ENCODE results near the gene SMG6. TPM values are rescaled to one million over a fixed set of nuclear protein-coding genes. Genes with fewer than 3 reads are reported as not detected.

SMG6 gene
- total and polyA plus RNA-seq, 2 donors (not counting 3 experiments of a cell fraction or from before 2014, with no cell fraction given): 40.1 to 42.2 TPM

DNA sequence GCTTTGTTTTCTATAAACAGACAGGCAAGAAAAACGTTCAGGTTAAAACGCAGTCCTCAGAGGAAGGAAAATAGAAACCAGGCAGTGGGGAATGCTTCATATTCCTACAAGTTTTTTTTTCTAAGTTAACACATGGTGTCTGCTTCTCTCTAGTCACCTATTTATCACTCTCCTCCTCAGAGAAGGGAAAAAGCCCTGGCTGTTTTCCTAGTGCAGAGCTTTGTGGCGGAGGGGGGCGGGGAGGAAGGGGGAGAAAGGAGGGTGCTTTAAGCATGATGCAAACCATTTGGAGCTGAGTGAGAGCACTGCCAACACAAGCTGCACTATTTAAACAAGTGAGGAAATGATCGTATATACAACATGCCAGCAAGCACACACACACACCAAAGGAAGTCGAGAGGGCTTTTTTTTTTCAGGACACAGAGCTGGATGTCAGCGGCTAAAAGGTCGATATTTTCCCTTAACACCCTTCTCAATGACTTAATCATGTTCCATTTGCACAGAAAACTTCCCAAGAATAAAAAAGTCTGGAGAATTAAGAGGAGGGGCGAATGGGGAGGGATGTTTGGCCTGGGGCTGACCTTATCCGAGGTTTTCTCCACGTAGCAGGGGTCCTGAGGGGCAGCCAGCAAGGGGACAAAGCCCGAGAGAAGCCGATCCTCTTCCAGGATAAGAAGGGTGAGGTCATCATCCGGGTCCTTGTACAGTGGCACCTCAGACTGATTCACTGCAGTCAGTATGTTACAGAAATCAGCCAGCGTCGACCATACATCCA is 131.3 kb downstream of the SMG6 start:
- DNase-seq (ENCODE audit: low read depth, low spot score) (peak; percentile 98), FAIRE-seq (peak; percentile 96)
- Histone ChIP-seq H3K4me2 (ENCODE audit: insufficient read depth, low read length) (peak overlapping the region; percentile 71), H3K4me1 (ENCODE audit: control insufficient read depth, extremely low read depth, insufficient read depth, low read length) (peaks cover 59% of the 10 kb centered on the region), H2AFZ (ENCODE audit: low read depth, low read length) (peak overlapping the region; percentile 5), H3K79me2 (ENCODE audit: control insufficient read depth, insufficient read depth, low read length) (no peaks in the 10 kb centered on the region), H3K27me3 (ENCODE audit: control insufficient read depth in 2 of 2, insufficient read depth in 2 of 2, low read length in 2 of 2) (no peaks in the 10 kb centered on the region), H3K27ac (ENCODE audit: insufficient read depth, low read depth, low read length) (peak overlapping the region; percentile 94), H3K4me3 (replicated peaks in 1 of 3; ENCODE audit: insufficient read depth in 1 of 3, low read depth in 1 of 3, low read length in 3 of 3) (peak overlapping the region in 1 of 3 experiments; percentile 40), H3K9me3 (replicated peaks; ENCODE audit: control insufficient read depth, insufficient read depth, low read length) (no peaks in the 10 kb centered on the region), H3K9ac (replicated peaks; ENCODE audit: extremely low read depth, insufficient read depth, low read length) (peak overlapping the region; percentile 96), H3K36me3 (ENCODE audit: control insufficient read depth in 2 of 2, extremely low read depth in 1 of 2, insufficient read depth in 2 of 2, low read length in 2 of 2) (peaks cover 0 to 3% of the 10 kb centered on the region in 2 experiments), H3K9me1 (replicated peaks; ENCODE audit: control insufficient read depth, extremely low read depth, insufficient read depth, low read length) (no peaks in the 10 kb centered on the region), H4K20me1 (replicated peaks; ENCODE audit: control insufficient read depth, extremely low read depth, insufficient read depth, low read length) (no peaks in the 10 kb centered on the region)
- CTCF ChIA-PET: interaction anchor here (0.7 to 4.9 kb wide), 21 partner anchors 9 to 117 kb away, joined by 3 to 25 read pairs (median 4); partner anchors contain the start of gene HIC1
- dilution Hi-C loops (cut with MboI; ENCODE audit: extremely low pct_ligation_motif_present, low sequenced_read_pairs) (no loop called here), intact Hi-C loops (cut with micrococcal nuclease) (loop anchor here (1.0 to 2.0 kb wide), 5 partner anchors 42 to 104 kb away; no protein-coding TSS in a partner anchor)
- POLR2A ChIA-PET: interaction anchor here (0.6 to 1.1 kb wide), 3 partner anchors 20 to 83 kb away, joined by 3 to 10 read pairs (median 4); no protein-coding TSS in a partner anchor
- no TSS peak for BruUV-seq (replicated peaks)
- TF ChIP-seq, protein P1, sequence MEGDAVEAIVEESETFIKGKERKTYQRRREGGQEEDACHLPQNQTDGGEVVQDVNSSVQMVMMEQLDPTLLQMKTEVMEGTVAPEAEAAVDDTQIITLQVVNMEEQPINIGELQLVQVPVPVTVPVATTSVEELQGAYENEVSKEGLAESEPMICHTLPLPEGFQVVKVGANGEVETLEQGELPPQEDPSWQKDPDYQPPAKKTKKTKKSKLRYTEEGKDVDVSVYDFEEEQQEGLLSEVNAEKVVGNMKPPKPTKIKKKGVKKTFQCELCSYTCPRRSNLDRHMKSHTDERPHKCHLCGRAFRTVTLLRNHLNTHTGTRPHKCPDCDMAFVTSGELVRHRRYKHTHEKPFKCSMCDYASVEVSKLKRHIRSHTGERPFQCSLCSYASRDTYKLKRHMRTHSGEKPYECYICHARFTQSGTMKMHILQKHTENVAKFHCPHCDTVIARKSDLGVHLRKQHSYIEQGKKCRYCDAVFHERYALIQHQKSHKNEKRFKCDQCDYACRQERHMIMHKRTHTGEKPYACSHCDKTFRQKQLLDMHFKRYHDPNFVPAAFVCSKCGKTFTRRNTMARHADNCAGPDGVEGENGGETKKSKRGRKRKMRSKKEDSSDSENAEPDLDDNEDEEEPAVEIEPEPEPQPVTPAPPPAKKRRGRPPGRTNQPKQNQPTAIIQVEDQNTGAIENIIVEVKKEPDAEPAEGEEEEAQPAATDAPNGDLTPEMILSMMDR (IDR thresholded peaks at IDR 0.05; ENCODE audit: extremely low read depth in 1 of 2, insufficient read depth in 1 of 2, low read depth in 1 of 2, low read length in 2 of 2): no peak
- TF ChIP-seq JUN (IDR thresholded peaks at IDR 0.05; ENCODE audit: borderline replicate concordance, insufficient read depth, insufficient read length, low read depth): peak; percentile 67
- TF ChIP-seq MYC (IDR thresholded peaks at IDR 0.05; ENCODE audit: low read depth, low read length): no peak
- TF ChIP-seq POLR2AphosphoS5 (IDR thresholded peaks at IDR 0.05; ENCODE audit: insufficient read depth, low read depth, low read length): peak; percentile 33
- peak; percentile 43 for TF ChIP-seq POLR2A (IDR thresholded peaks at IDR 0.05; ENCODE audit: low read depth, low read length)
- TF ChIP-seq GATA2 (IDR thresholded peaks at IDR 0.05; ENCODE audit: insufficient read depth, insufficient read length, low read depth, low read length): peak; percentile 76
- TF ChIP-seq FOS (IDR thresholded peaks at IDR 0.05; ENCODE audit: borderline replicate concordance, insufficient read depth, low read length): peak; percentile 71
- no peak for TF ChIP-seq EZH2 (IDR thresholded peaks at IDR 0.05; ENCODE audit: borderline replicate concordance, low read depth, low read length, severe bottlenecking)
- TF ChIP-seq, protein P2, sequence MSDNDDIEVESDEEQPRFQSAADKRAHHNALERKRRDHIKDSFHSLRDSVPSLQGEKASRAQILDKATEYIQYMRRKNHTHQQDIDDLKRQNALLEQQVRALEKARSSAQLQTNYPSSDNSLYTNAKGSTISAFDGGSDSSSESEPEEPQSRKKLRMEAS (IDR thresholded peaks at IDR 0.05; ENCODE audit: insufficient read depth, insufficient read length): no peak
